Superior temporal gyrus (tissue), 1 donor: ENCODE data around the gene TMC3.

ENCODE experiments used
- DNase-seq: peaks from one replicate; pipeline ENCODE4 v3.0.0-alpha.2; 2016; ENCODE audit errors: extremely low spot score

TMC3 gene

DNA sequence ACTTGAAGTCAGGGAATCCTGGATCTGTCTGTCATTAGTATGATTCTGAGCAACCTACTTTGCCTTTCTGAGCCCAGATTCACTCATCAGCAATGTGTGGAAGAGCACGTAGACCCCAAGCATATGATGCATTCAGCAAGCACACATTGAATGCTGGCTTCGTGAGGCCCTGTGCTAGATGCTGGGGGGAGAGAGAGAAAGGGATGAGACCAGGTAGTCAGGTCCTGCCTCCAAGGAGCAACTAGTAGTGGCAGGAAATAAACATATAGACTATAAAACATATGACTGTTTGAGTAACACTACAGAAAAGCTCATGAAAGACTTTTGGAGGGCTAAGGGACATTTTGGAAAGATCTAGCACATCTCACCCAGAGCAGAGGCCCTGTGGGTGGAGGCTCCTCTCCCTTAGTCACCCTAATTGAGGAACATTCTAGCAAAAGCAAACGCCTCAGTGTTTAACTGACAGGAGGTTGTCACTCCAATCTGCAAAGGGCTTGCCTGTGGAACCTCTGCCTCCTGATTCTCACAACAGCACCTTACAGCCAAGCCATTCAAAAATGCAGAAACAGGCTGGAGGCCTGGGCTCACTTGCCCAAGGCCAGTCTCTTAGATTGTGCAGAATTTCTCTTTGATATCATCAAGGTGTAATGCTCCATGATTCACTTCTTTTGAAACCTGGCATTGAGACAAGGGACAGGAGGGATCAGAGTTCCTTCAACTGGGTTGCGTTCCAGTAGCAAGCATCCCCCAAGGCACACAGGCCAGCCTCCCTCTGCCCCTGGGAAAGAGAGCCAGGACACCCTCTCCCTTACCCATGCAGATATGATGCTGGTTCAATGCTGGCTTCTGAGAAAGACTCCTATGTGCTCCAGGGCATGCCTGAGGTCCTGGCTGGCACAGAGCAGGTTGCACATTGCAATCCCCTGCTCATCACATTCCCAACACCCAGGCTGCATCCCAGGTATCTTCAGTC lies 76.1 kb downstream of the TMC3 start:
- DNase-seq = no peak

GRCh38 chr15:81297147-81297572 lies 76.9 kb downstream of the TMC3 start:
- no peak for DNase-seq

DNA sequence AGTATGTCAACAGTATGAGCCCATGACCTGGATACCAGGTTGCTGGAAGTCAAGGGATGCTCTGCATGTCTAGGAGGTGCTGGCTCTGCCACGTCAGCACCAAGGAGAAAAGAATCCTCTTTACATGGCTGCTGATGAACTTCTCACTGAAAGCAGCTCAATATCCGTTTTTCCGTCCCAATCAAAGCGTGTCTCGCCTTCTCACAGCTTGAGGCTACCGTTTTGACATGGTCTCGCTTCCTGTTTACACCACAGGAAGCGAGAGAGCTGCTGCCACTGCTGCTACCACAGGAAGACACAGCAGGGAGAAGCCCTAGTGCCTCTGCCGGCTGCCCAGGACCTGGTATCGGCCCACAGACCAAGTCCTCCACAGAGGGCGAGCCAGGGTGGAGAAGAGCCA lies 77.3 kb downstream of the TMC3 start:
- DNase-seq = no peak

- DNase-seq = no peak
Measured at GRCh38 chr15:81296186-81296585, 77.8 kb downstream of the TMC3 start.

DNA sequence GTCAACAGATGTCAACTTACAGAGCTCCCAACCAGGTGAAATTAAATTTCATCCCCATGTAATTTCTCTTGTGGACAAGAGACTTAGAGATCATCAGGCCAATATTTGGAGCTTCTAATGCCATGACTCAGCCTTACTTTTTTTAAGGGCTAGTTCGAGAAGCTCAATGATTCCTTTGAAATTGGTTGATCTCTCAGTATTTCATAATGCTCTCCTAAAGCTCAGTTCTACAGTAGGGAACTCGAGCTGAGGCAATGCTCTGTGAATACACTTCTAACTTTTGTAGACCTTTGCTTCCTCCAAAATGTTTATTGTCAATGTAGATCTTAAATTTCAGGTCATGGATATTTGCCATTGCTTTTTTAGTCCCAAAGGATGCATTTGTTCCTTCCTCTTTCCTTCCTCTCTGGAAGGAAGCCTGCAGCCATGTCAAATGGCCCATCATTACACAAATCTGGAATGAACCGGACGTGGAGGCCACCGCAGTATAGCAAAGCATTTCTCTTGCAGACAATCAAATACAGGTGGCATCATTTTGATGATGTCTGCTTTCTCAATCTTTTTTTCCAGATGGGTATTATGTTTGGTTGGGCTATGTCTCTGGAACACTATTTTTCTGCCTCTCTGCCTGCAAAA lies 78.4 kb downstream of the TMC3 start:
- no peak for DNase-seq

- no peak for DNase-seq
Measured at GRCh38 chr15:81294516-81294880, 79.5 kb downstream of the TMC3 start.

DNA sequence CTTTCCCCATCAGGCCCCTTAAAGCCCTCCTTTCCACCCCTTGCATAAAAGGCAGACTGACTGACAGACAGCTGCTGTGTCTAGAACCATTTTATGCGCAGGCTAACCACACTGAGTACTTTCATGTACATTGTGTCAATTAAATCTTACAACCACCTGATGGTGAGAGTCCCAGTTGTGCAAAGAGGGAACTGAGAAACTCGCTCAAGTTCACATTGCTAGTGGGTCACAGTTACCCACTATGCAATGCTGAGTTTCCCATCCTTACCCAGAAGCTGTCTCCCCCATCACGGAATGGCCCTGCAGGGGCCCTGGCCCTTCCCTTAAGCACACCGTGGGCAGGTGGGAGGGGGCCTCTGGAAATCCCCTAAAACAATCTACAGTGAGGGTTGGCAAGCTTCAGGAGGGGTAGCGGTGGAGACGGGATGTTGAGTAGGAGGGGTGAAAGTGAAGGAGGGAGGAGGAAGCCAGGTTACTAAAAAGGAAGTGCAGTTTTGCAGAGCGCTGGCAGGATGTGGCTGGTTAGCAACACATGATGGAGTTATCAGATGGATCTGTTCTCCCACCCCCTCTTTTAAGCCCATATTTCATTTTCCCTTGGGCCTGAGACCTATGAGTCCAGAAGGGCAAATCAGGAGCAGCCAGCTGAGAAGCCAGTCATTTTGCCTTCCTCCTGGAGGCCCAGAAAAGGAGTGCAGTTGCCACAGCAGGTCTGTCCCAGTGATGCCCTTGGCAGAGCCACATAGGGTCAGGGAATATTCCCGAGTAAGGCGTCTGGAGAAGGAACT lies 80.1 kb downstream of the TMC3 start:
- DNase-seq = no peak

- DNase-seq = no peak
Measured at GRCh38 chr15:81292523-81293001, 81.5 kb downstream of the TMC3 start.

- no peak for DNase-seq
Measured at GRCh38 chr15:81291916-81292522, 82.0 kb downstream of the TMC3 start.

DNA sequence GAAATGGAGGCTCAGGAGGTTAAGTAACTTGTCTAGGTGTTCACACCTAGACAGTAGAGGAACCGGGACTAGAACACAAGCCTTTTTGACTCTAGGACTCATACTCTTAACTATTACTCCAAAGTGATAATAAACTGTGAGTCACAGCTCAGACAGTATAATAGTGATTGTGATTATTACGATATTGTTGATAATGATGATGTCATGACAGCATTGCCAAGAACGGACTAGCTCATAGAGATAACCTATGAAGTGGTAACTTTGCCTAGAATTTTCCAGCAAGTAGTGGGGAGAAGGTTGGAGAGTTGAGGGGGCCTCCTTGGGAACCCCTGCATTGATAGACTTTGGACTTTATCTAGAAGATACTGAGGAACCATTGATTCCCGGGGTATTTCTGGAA lies 84.1 kb downstream of the TMC3 start:
- DNase-seq = no peak

DNA sequence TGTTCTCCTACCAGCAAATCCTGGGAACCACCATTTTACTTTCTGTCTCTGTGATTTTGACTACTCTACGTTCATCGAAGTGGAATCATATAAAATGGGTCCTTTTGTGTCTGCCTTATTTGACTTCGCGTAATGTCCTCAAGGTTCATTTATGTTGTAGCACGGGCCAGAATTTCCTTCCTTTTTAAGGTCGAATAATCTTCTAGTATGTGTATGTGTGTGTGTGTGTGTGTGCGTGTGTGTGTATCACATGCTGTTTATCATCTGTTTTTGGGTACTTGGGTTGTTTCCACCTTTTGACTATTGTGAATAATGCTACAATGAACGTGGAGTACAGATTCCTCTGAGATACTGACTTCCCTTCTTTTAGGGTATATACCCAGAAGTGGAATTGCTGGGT lies 85.4 kb downstream of the TMC3 start:
- DNase-seq = no peak

- DNase-seq = no peak
Measured at GRCh38 chr15:81288040-81288439, 86.0 kb downstream of the TMC3 start.

DNA sequence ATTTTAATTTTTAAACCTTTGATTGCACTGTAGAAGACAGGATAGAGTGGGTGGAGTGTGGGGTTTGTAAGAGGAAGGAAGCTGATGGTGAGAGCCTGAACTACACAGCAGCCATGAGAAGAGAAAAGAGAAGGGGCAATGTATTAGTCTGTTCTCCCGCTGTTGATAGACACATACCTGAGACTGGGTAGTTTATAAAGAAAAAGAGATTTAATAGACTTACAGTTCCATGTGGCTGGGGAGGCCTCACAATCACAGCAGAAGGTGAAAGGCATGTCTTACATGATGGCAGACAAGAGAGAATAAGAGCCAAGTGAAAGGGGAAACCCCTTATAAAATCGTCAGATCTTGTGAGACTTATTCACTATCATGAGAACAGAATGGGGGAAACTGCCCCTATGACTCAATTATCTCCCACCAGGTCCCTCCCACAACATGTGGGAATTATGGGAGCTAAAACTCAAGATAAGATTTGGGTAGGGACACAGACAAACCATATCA lies 87.3 kb downstream of the TMC3 start:
- DNase-seq = no peak

DNA sequence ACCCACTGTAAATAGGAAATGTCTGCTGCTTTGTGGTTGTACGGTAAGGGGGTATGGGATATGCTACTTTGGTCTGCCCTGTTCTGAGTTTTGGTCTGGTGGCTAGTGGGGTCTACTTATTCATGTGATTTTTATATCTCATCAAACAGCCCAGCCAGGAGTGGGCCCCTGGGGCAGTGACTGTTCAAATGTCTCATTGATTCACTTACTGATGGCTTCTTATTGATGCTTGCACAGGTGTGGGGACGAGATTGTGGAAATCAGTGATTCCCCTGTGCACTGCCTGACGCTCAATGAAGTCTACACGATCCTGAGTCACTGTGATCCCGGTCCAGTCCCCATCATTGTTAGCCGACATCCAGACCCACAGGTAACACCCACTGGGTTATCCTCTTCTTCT lies 88.6 kb downstream of the TMC3 start:
- DNase-seq = no peak

- no peak for DNase-seq
Measured at GRCh38 chr15:81284256-81285031, 89.6 kb downstream of the TMC3 start.

DNA sequence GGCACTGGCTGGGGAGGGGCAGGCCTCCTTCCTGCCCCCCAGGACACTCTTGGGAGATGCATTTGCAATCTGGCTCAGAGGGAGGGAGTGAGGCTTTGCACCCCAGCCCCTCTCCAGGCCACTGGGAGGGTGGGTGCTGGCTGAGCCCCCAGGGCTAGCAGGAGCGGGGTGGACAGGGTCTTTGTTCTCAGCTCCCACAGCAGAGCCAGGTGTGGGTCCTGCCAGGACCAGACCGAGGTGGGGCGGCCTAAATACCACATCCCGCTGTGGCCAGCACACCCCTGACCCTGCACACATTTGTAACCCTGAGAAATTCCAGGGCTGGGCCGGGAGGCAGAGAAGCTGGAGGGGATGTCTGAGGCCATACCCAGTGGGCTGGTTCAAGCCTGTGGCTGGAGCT lies 91.1 kb downstream of the TMC3 start:
- DNase-seq = no peak

GRCh38 chr15:81282606-81282895 lies 91.5 kb downstream of the TMC3 start:
- DNase-seq = no peak

DNA sequence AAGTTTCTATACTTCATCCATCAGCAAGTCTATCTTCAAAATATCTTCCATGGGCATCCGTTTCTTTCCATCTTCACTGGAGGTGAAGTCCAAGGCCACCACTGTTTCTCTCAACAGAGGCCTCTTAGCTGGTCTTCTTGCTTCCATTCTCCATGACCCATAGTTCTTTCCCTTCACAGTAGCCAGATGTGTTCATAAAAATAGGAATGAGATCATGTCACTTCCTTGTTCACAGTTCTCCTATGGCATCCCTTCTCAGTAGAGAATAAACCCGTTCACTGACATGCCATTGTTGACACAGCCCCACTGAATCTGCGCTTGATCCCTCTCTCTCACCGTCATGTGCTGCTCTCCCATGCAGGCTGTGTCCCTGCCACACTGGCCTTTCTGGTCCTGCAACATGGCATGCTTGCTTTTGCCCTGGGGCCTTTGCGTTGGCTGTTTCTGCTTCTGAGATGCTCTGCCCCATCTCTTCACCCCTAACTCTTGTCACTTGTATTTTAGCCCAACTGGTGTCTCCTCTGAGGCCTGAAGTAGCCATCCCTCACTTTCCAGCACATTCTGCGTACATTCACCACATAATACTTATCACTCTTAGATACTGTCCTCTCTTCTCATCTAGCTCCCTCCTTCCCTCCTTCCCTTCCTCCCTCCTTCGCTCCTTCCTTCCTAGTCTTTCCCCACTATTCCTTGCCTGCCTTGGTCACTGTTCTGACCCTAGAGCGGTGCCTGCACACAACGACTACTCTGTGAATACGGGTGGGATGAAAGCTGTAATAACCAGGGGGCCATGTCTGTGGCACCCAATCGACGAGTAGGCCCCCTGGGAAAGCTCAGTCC lies 92.0 kb downstream of the TMC3 start:
- no peak for DNase-seq

- no peak for DNase-seq
Measured at GRCh38 chr15:81281456-81281735, 92.6 kb downstream of the TMC3 start.
